MM.1S (cell line): ENCODE results near the gene SLC26A11.

ENCODE experiments used
- DNase-seq: peaks from one replicate; pipeline ENCODE4 v3.0.0-alpha.2; 2015
- H2AFZ ChIP-seq: fragments of 300-600 bp; sonication (generic); 2 replicates; pipeline ENCODE4 v1.6.0; 2016; ENCODE audit warnings: antibody characterized with exemption, low read length
- H3F3A ChIP-seq: fragments of 300-600 bp; sonication (generic); 2 replicates; pipeline ENCODE4 v1.6.1; 2016; ENCODE audit warnings: mild to moderate bottlenecking, antibody characterized with exemption, low read length, moderate library complexity, mixed read lengths; ENCODE audit not compliant: insufficient read depth
- H3K27ac ChIP-seq: fragments of 300-600 bp; sonication (generic); 2 replicates; pipeline ENCODE4 v1.5.1; 2016; ENCODE audit warnings: mild to moderate bottlenecking, low read length
- H3K27me3 ChIP-seq: fragments of 300-600 bp; sonication (generic); replicated peaks from 2 replicates; pipeline ENCODE4 v1.6.0; 2016; ENCODE audit warnings: low read length; ENCODE audit not compliant: insufficient read depth
- H3K36me3 ChIP-seq: fragments of 300-600 bp; sonication (generic); replicated peaks from 2 replicates; pipeline ENCODE4 v1.6.1; 2016; ENCODE audit warnings: mild to moderate bottlenecking, low read length, mixed read lengths; ENCODE audit not compliant: insufficient read depth
- H3K4me1 ChIP-seq: fragments of 300-600 bp; sonication (generic); 2 replicates; pipeline ENCODE4 v1.6.1; 2016; ENCODE audit warnings: low read length, mixed read lengths
- H3K4me2 ChIP-seq: fragments of 300-600 bp; sonication (generic); 2 replicates; pipeline ENCODE4 v1.6.0; 2016; ENCODE audit warnings: low read depth, low read length
- H3K4me3 ChIP-seq: fragments of 300-600 bp; sonication (generic); 2 replicates; pipeline ENCODE4 v1.5.1; 2016; ENCODE audit warnings: low read length, mixed read lengths
- H3K79me2 ChIP-seq: fragments of 300-600 bp; sonication (generic); 2 replicates; pipeline ENCODE4 v1.6.1; 2016; ENCODE audit warnings: mixed run types, low read length, mixed read lengths
- H3K9ac ChIP-seq: fragments of 300-600 bp; sonication (generic); 2 replicates; pipeline ENCODE4 v1.6.1; 2016; ENCODE audit warnings: low read length, mixed read lengths
- H3K9me2 ChIP-seq: fragments of 300-600 bp; sonication (generic); replicated peaks from 2 replicates; pipeline ENCODE4 v1.6.1; 2016; ENCODE audit warnings: mild to moderate bottlenecking, low read length, mixed read lengths; ENCODE audit not compliant: insufficient read depth
- H3K9me3 ChIP-seq: fragments of 300-600 bp; sonication (generic); replicated peaks from 2 replicates; pipeline ENCODE4 v1.6.1; 2016; ENCODE audit warnings: mild to moderate bottlenecking, low read length, mixed read lengths; ENCODE audit not compliant: insufficient read depth
- H4K20me1 ChIP-seq: fragments of 300-600 bp; sonication (generic); 2 replicates; pipeline ENCODE4 v1.6.1; 2016; ENCODE audit warnings: mild to moderate bottlenecking, low read length, moderate library complexity, mixed read lengths; ENCODE audit not compliant: insufficient read depth
- CTCF ChIP-seq: fragments of 300-600 bp; sonication (generic); IDR thresholded peaks from 2 replicates; pipeline ENCODE4 v1.5.1; 2016; ENCODE audit warnings: antibody characterized with exemption, low read length, mixed read lengths
- EZH2 ChIP-seq: fragments of 300-600 bp; sonication (generic); optimal IDR thresholded peaks from 2 replicates; pipeline ENCODE3; 2017; ENCODE audit warnings: low read depth, mild to moderate bottlenecking, antibody characterized with exemption, low read length, mixed read lengths
- EZH2phosphoT487 ChIP-seq: fragments of 300-600 bp; sonication (generic); IDR thresholded peaks from 2 replicates; pipeline ENCODE4 v1.6.1; 2018; ENCODE audit warnings: antibody characterized with exemption, low read length

SLC26A11 gene

GRCh38 chr17:80245566-80246265, 25.5 kb downstream of the SLC26A11 start:
- TF ChIP-seq CTCF (no peak), EZH2phosphoT487 (no peak), EZH2 (no peak)
- no peaks in the 10 kb centered on the region for H4K20me1 ChIP-seq

GRCh38 chr17:80246266-80246681, 26.0 kb downstream of the SLC26A11 start:
- Histone ChIP-seq H2AFZ (no peak overlapping the region), H3K4me2 (no peak overlapping the region), H3K4me3 (no peak overlapping the region), H3K9ac (no peak overlapping the region), H3K4me1 (no peaks in the 10 kb centered on the region), H3F3A (no peaks in the 10 kb centered on the region), H3K9me3 (no peaks in the 10 kb centered on the region), H3K27ac (no peak overlapping the region), H3K36me3 (no peaks in the 10 kb centered on the region), H3K79me2 (no peaks in the 10 kb centered on the region), H4K20me1 (no peaks in the 10 kb centered on the region), H3K27me3 (no peaks in the 10 kb centered on the region), H3K9me2 (no peaks in the 10 kb centered on the region)
- no peak for DNase-seq
- no peak for TF ChIP-seq EZH2phosphoT487
- TF ChIP-seq CTCF: no peak
- TF ChIP-seq EZH2: no peak

More at GRCh38 chr17:80245566-80246265, 25.5 kb downstream of the SLC26A11 start:
- H3K4me2 ChIP-seq: no peak overlapping the region
- H2AFZ ChIP-seq: no peak overlapping the region
- no peak overlapping the region for H3K9ac ChIP-seq
- H3K79me2 ChIP-seq: no peaks in the 10 kb centered on the region
- no peaks in the 10 kb centered on the region for H3K9me2 ChIP-seq
- H3F3A ChIP-seq: no peaks in the 10 kb centered on the region
- H3K27ac ChIP-seq: no peak overlapping the region
- no peak for DNase-seq
- no peaks in the 10 kb centered on the region for H3K27me3 ChIP-seq
- H3K4me1 ChIP-seq: no peaks in the 10 kb centered on the region
- H3K9me3 ChIP-seq: no peaks in the 10 kb centered on the region
- no peak overlapping the region for H3K4me3 ChIP-seq
- H3K36me3 ChIP-seq: no peaks in the 10 kb centered on the region

GRCh38 chr17:80246726-80247125, 26.5 kb downstream of the SLC26A11 start:
- H3K4me3 ChIP-seq: no peak overlapping the region
- H3K4me1 ChIP-seq: no peaks in the 10 kb centered on the region
- no peak overlapping the region for H3K4me2 ChIP-seq
- no peaks in the 10 kb centered on the region for H4K20me1 ChIP-seq
- TF ChIP-seq CTCF: no peak
- TF ChIP-seq EZH2phosphoT487: no peak
- TF ChIP-seq EZH2: no peak
- H3K79me2 ChIP-seq: no peaks in the 10 kb centered on the region
- no peak overlapping the region for H2AFZ ChIP-seq
- DNase-seq: no peak
- H3K36me3 ChIP-seq: no peaks in the 10 kb centered on the region
- no peaks in the 10 kb centered on the region for H3K9me3 ChIP-seq
- no peaks in the 10 kb centered on the region for H3F3A ChIP-seq
- H3K9ac ChIP-seq: no peak overlapping the region
- no peak overlapping the region for H3K27ac ChIP-seq
- H3K9me2 ChIP-seq: no peaks in the 10 kb centered on the region
- H3K27me3 ChIP-seq: no peaks in the 10 kb centered on the region
